Dermis microvascular lymphatic vessel endothelial cell (primary cell): ENCODE measurements around the gene AMMECR1. TPM values are rescaled to one million over a fixed set of nuclear protein-coding genes. Genes with fewer than 3 reads are reported as not detected.

Experiments used
- DNase-seq, 2 donors: peaks; one replicate each; pipeline versions ENCODE4 v3.0.0 to v3.0.0-alpha.2; 2010; ENCODE audit warnings: low read depth in 2 of 2
- total RNA-seq: library from RNA; depleted of rRNA; stranded (reverse); fragments of >200 nt; gene quantifications from 2 replicates; pipeline ENCODE4 v1.2.1, GENCODE V29; 2014

The AMMECR1 gene
- total RNA-seq, 1 donor from 2014 or later, result 4.7 TPM

DNA sequence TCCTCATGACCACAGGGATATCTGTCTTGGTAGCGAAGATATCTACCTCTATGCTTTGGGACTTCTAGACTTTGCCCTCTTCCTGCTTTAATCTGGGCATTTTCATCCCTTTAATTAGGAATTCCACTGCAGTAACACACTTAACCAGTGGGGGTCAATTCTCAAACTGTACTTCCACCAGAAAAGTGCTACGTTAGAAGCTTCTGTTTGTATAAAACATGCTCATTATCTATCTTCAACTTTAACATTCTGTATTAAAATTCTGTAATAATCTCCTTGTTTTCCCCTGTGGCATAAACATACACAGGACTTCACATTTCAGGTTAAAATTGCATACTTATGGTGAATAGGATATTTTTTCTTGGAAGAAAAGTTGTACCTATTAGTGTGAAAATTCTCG lies 105.6 kb downstream of the AMMECR1 start:
- no peak for DNase-seq

- DNase-seq, result no peak
Observed at GRCh38 chrX:110211340-110211739, 106.5 kb downstream of the AMMECR1 start.

GRCh38 chrX:110210417-110211139 lies 107.3 kb downstream of the AMMECR1 start:
- DNase-seq, result peak in 1 of 2 donors; percentile 74

- DNase-seq, result no peak
Observed at GRCh38 chrX:110208092-110208491, 109.8 kb downstream of the AMMECR1 start.

DNA sequence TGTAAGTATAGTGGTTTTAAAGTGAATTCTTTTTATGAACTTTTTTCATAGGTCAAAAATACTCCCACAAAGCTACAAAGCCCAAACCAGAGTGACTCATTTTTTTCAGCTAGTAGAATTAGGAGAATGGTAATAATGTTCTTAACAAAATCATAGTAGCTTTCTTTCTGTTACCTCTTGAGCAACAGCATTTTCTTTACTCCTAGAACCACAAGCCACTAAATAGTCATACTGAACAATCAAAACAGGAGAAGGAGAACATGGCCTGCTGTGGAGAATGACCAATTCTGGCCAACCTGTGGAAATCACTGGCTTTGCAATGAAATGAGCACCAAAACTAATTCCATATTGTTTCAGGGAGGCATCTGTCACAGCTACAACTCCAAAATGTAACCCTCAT lies 112.9 kb downstream of the AMMECR1 start:
- DNase-seq, result no peak

DNA sequence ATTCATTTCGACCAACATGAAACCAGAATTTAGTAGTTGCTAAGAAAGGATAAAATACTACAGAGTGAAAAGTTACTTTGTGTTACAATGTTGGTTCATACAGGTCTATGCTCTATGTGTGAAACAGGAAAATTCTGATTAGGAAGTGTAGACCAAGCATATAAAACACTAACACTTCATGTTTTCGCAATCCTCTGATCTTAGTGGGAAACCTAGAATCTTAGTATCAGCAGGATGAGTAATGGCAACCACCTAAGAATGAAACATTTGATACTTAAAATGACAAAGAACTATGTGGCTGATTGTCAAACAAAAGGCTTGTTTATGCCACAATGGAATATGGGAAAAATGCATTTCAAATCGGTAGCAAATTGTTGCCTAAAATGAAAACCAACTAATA lies 116.1 kb downstream of the AMMECR1 start:
- DNase-seq, result no peak

DNA sequence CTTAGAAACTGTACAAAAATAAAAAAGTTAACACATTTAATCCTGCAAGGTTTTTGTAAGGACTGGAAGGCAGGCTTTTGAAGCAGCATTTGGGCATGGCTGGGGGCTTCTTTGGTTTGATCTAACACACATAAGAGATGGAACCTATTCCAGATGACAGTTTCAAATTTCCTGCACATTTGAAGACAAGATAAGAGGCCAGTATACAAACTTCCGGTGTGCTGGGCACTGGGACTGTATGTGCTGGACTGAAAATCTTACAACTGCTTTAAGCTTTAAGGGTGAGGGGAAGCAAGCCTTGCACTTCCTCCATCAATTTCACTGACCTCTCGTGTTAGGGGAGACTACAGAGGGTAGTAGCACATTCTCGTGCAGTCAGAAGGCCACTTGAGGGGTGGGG lies 122.9 kb downstream of the AMMECR1 start:
- no peak for DNase-seq

DNA sequence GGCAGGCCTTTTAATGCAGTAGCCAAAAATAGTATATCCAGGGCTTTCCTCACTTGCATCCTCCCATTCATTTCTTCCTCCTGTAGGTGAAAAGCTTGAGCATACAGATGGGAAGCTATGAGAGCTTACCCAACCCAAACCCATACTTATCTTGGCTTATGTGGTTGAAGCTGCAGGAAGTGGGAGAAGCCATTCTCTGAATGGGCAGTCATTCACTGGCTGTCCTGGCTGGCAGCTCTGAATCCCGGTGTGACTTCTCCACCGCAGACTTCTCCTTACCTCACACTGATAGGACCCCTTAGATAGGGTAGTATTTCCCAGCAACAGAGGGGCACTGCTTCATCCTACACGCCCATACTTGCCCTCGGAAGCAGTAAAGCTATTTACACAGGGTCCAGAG lies 125.4 kb downstream of the AMMECR1 start:
- DNase-seq, result no peak

DNA sequence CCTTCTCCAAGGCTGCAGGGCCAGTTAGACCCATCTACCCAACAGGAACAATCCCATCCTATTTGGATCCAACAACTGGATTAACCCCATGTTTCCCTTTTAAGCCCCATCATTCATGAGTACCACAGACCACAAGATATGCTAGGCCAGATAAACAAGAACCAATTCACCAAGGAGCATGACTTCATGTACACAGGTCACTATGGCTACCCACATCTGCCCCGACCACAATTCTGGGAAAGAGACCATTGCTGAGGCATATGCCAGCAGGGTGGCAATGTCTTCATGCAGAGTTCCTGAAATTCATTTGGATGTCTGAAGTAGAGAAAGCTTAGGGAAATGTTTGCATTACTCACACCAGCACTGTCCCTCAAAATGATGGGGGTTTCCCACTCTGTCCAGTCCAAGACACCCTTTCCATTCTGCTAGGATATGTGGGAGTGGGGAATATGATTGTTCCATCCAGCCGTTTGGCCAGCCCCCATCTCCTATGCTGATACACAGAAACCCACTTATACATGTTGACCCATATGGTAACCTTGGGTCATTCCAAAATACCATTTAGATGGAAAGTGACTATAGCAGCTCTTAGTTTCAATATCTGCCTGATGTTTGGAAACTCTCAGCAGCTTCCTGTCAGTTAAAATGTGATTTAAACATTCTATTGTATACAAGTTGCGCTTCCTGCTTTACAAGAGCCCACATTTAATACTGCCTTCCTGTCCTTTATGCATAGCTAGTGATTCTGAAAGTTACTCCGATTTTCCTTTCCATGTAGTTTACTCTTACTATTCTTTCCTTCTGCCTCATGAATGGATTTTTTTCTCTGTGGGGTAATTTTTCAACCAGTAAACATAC lies 129.0 kb downstream of the AMMECR1 start:
- peak; percentile 11 to 46 for DNase-seq

- no peak for DNase-seq
Observed at GRCh38 chrX:110183314-110183713, 134.6 kb downstream of the AMMECR1 start.

GRCh38 chrX:110182865-110183264 lies 135.0 kb downstream of the AMMECR1 start:
- DNase-seq, result no peak

- no peak for DNase-seq
Observed at GRCh38 chrX:110182362-110182761, 135.5 kb downstream of the AMMECR1 start.

DNA sequence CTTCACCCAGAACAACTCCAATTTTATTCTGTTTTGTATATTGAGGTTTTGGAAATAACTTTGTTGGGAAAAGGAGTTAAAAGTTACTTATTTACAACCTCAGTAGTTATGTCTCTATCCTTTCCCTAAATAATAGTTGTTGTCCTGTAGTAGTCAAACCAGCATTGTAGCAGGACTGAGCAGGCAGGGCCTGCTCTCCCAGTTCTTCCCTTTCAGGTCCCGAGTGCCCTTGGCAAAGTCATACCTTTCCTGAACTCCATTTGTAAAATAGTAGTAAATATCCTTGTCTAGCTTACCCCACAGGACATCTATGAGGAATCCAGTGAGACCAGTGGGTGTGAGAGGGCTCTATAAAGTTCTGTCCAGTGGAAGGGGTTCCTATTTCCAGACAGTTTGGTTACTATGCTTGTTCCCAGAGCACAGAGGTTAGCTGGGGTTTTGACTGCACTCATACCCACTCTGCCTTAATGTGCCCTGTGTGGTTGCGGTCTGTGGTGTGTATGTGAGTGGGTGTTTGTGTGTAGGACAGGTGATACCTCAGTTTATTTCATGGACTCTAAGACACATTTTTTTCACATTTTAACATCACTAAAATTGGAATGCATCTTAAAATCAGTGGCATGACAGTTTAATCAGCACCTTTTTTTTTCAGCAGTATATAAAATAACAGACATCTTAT lies 136.3 kb downstream of the AMMECR1 start:
- DNase-seq, result no peak

DNA sequence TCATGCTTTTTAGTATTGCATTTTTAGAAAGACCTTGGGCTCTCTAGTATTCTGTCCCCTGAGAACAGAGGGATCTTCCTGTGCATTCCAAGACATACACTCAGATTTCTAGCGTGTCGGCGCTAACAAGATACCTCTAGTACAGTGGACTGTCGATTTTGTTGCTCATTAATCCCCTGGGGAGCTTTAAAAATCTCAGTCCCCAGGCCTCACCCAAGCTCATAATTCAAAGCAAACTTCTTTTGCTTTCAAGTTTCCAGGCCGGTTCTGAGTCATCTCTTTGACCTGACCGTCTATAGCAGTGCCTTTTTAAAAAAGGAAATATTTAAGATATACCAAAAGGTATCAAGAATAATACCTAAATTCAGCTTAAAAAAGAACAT lies 137.0 kb downstream of the AMMECR1 start:
- DNase-seq, result peak in 1 of 2 donors; percentile 5

- DNase-seq, result peak in 1 of 2 donors; percentile 68
Observed at GRCh38 chrX:110180176-110180927, 137.5 kb downstream of the AMMECR1 start.

- no peak for DNase-seq
Observed at GRCh38 chrX:110178179-110178865, 139.6 kb downstream of the AMMECR1 start.

GRCh38 chrX:110175696-110176095 lies 142.2 kb downstream of the AMMECR1 start:
- DNase-seq, result no peak

- no peak for DNase-seq
Observed at GRCh38 chrX:110175146-110175545, 142.7 kb downstream of the AMMECR1 start.

DNA sequence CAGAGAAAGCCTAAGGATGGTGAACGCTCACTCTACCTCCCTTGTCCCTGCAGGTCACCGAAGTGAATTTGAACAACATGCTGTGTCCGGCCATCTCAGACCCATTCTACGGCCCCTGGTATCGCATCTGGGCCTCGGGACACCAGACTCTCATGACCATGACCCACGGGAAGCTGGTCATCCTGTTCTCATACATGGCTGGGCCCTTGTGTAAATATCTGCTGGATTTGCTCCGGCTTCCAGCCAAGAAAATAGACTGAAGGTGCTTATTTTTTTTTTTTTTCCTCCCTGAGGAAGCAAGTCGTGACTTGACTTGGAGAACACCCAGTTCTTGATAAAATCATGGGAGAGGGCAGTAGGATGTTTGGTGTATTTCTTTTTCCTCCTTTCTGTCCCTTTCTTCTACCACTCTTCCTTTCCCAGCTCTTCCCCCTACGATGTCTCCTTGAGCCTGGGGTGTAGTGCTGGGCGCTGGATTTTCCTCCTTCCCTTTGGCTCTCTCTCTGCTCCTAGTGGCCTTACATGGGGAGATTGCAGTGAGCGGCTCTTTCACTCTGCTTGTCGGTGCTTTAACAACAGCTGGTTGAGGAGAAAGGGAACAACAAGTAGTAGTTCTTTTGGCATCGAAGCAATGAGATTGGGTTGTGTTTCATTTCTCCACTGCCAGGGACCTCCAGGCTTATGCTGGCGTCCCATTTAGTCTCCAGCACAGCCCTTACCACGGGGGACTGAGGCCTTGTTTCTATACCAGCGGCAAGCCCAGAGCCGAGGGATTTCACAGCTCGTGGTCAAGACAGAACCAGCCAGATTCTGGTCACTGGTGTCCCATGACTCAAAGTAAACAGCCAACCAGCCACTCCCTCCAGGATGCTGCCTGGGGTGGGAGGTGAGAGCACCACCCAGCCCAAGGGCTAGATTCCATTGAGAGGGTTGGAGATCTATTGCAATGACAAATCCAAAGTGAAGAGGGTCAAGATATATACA lies 144.4 kb downstream of the AMMECR1 start:
- DNase-seq, result peak in 1 of 2 donors; percentile 52

DNA sequence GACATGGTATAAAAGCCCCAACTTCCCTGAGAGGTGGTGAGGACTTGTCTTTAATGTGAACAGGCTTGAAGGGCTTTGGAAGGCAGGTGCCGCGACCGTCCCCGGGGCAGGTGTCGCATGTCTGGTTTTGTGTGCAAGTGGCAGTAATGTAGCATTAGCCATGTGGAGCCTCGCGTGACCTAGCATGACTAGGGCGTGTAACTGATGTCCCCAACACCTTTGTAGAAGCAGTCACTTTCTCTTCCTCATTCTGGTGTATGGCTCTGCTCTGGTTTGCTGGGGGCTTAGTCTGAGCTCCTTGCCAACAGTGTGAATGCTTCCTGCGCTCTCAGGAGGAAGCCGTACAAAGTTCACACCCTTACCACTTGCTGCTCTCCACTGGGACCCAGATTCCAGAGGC lies 145.7 kb downstream of the AMMECR1 start:
- DNase-seq, result no peak
